NCI-H2196 (cell line): ENCODE results near the gene PHF23.
A peak's percentile ranks its signal among the peaks of the same experiment; 100 is the strongest.

Experiments used
- DNase-seq: peaks from one replicate; lab custom pipeline; 2025; ENCODE audit not compliant: unreplicated experiment; lab: John Stamatoyannopoulos, UW

PHF23 gene

GRCh38 chr17:7207120-7208001 lies 31.9 kb downstream of the PHF23 start:
- no peak for DNase-seq

GRCh38 chr17:7205561-7205960 lies 33.7 kb downstream of the PHF23 start:
- no peak for DNase-seq

DNA sequence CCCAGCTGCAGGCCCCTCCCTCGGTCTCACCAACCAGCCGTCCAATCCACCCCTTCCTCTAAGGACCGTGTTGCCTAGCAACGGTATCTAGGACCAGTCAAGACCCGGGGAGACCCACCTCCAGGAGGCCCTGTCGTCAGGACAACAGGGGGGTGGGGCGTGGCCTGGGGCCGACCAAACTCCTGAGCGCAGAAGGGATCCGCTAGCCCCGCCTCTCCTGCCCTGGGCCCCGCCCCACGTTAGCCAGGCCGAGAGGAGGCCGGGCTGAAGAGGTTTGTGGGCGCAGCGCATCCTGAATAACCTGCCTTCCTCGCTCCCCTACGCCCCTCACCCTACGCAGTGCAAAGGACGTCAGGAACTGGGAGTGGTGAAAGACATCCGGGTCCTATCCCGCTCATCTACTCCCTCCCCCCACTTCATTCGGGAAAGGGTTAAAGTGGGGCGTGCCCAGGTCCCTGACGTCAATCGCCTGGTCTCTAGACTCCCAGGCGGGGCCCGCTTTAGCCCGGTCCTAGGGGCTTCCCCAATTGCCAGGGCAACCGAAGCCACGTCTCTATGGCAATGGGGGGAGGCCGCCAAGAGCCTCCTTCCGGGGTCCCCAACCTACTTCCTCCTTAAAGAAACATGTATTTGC lies 34.3 kb downstream of the PHF23 start:
- DNase-seq, result peak; percentile 81

- DNase-seq, result no peak
Measured at GRCh38 chr17:7204336-7204735, 34.9 kb downstream of the PHF23 start.

GRCh38 chr17:7203391-7203790 lies 35.9 kb downstream of the PHF23 start:
- DNase-seq, result no peak

DNA sequence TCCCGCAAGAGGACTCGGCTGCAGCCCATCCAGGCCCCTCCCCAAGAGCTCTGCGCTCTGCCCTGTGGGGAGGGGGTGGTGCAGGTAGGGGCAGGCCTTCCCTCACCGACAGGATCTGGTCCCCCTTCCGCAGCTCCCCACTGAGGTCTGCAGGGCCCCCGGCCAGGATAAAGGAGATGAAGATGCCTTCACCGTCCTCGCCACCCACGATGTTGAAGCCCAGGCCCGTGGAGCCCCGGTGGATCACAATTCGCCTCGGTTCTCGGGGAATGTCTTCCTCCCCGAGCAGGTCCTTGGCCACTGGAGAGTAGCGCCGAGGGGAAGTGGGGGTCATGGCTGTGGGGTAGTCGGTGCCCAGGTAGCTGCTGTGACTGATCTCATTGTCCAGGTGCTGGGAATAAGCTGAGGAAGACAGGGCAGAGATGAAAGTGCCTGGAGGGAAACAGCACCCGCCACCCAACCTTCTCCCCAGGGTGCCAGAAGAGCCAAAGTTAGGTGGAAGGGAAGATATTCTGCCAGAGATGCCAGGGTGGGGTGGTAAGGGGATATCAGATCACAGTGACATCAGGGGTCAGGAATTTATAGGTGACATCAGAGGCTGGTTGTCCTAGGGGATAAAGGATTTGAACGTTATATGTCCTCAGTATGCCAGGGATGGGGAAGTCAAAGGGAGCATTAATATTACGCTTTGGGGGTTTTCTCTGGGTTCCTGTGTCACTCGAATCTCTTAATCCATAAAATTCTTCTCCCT lies 42.4 kb downstream of the PHF23 start:
- DNase-seq, result no peak

- no peak for DNase-seq
Measured at GRCh38 chr17:7195971-7196370, 43.3 kb downstream of the PHF23 start.

GRCh38 chr17:7192271-7192937 lies 46.9 kb downstream of the PHF23 start:
- DNase-seq, result no peak

DNA sequence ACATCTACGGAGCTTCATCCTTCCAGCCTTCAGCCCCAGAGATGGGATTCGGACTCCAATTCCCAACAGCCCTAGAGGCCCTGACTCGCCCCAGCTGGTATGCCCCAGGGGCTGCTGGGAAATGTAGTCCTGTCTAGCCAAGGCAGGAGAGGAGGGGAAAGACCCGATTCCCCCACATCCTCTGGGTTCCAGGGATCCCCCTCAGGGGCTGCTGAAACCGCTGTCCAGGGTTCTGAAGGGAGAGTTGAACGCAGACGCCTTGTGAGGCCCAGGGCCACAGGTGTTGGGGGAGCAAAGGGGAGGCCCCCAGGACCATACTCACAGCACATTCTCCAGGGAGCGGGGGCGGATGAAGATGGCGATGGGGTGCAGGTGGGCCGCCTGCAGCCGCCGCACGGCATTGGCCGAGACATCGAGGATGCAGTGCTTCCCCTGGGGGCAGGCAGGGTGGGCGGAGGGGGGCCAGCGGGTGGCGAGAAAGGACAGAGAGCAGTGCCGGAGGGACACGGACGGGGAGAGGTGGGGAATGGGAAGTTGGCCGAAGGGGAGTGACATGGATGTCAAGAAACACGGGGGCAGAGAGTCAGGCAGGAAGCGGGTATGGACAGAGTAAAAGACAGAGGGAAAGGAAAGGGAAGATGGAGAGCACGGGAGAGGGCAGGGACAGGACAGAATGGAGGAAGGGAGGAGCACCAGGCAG lies 47.5 kb downstream of the PHF23 start:
- peak; percentile 1 for DNase-seq

- DNase-seq, result no peak
Measured at GRCh38 chr17:7191069-7191468, 48.2 kb downstream of the PHF23 start.

DNA sequence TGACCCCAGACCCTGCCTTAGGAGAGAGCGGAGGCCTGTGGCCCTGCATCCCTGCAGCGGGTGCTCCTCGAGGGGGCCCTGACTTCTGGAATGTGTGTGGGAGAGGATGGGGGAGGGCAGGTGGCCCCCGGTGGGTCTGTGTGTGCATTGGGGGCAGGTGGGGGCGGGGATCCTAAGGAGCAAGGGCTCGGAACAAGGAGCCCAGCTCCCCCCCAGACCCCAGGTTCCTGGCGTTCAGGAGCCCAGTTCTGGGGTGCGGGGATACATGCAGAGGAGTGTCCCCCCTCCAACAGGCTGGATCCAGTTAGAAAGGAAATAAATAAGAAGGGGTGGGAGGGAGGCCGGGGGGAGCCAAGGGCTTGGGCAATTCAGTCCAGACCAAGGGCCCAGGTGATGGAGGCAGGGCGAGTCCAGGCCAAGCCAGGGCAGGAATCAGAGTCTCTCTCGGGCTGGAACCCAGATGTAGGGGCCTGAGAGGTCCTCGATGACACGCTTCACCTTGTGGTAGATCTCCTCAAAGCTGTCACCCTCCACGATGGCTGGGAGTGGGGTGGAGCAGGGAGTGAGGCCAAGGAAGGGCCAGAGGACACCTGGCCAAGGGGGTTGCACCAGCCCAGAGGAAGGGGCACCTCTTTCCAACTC lies 48.9 kb downstream of the PHF23 start:
- no peak for DNase-seq

DNA sequence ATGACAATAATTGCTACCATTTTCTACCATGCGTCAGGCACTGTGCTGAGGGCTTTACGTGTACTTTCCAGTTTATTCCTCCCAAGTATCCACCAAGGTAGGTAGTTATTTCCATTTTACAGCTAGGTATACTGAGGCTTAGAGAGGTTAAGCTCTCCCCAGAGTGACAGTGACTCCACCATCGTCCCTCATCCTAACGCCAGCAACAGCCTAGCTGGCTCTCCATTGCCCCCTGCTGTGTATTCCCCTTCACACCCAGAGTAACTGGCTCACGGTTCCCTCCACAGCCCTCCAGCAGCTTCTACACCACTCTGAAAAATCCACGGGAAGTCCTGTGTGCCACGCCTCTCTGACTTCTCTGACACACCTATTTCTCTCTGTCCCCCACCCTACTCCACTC lies 53.0 kb downstream of the PHF23 start:
- no peak for DNase-seq
